CD4-positive, alpha-beta T cell (primary cell): Measurements from ENCODE around the gene KIF18A. TPM values are rescaled to one million over a fixed set of nuclear protein-coding genes. Genes with fewer than 3 reads are reported as not detected.

ENCODE experiments used
- ATAC-seq: fragments of 200-7000 bp; cut with Tn5 transposase; one replicate; pipeline ENCODE4 v1.10.0; 2022; ENCODE audit warnings: mild to moderate bottlenecking; ENCODE audit not compliant: poor library complexity
- CTCF ChIA-PET: fragments of 350-600 bp; sonication (Branson Sonifier 250); formaldehyde crosslinking; loops from one replicate; lab custom pipeline; 2021; ENCODE audit warnings: antibody characterized with exemption, inconsistent platforms; lab: Charles Lee
- POLR2A ChIA-PET: fragments of 350-600 bp; sonication (Branson Sonifier 250); formaldehyde crosslinking; loops from one replicate; lab custom pipeline; 2021; ENCODE audit warnings: antibody characterized with exemption, inconsistent platforms; lab: Charles Lee
- DNase-seq, 14 experiments: peaks; one replicate each; pipeline ENCODE4 v3.0.0-alpha.2; 2013 to 2020; ENCODE audit warnings: mixed read lengths in 2 of 14
- H3K27ac ChIP-seq, 2 donors: one replicate each; pipeline versions ENCODE4 v1.5.1 to v1.7.0; 2013; ENCODE audit warnings: low read length in 2 of 2, low read depth in 1 of 2, mild to moderate bottlenecking in 1 of 2
- H3K27me3 ChIP-seq, 2 experiments: 1 replicate in 1 of 2; 2 replicates in 1 of 2; pipeline versions ENCODE4 v1.6.1 to v1.7.0; 2013; ENCODE audit warnings: low read length in 2 of 2, control low read depth in 1 of 2, mild to moderate bottlenecking in 1 of 2, moderate library complexity in 1 of 2; ENCODE audit not compliant: insufficient read depth in 2 of 2, control insufficient read depth in 1 of 2
- H3K36me3 ChIP-seq: one replicate; pipeline ENCODE4 v1.6.1; 2013; ENCODE audit warnings: low read length, control low read depth; ENCODE audit not compliant: insufficient read depth
- H3K4me1 ChIP-seq: one replicate; pipeline ENCODE4 v1.6.1; 2013; ENCODE audit warnings: low read length, control low read depth; ENCODE audit not compliant: insufficient read depth
- H3K4me3 ChIP-seq: one replicate; pipeline ENCODE4 v1.5.1; 2013; ENCODE audit warnings: mild to moderate bottlenecking, low read length, moderate library complexity
- H3K9me3 ChIP-seq, 2 experiments: 1 replicate in 1 of 2; 2 replicates in 1 of 2; pipeline versions ENCODE4 v1.6.1 to v1.7.0; 2013; ENCODE audit warnings: low read length in 2 of 2, mild to moderate bottlenecking in 2 of 2, control low read depth in 1 of 2, moderate library complexity in 1 of 2; ENCODE audit not compliant: control insufficient read depth in 1 of 2, insufficient read depth in 1 of 2
- H3K27ac Mint-ChIP-seq: one replicate; pipeline ENCODE4 v1.8.0; 2020; ENCODE audit warnings: mixed read lengths
- H3K27me3 Mint-ChIP-seq: one replicate; pipeline ENCODE4 v1.8.0; 2021; ENCODE audit warnings: mixed read lengths
- H3K36me3 Mint-ChIP-seq: one replicate; pipeline ENCODE4 v1.8.0; 2021; ENCODE audit warnings: low read depth, mixed read lengths
- H3K4me1 Mint-ChIP-seq: one replicate; pipeline ENCODE4 v1.8.0; 2021; ENCODE audit warnings: low read depth, mixed read lengths
- H3K4me3 Mint-ChIP-seq: one replicate; pipeline ENCODE4 v1.8.0; 2020; ENCODE audit warnings: mild to moderate bottlenecking, mixed read lengths
- H3K9me3 Mint-ChIP-seq: one replicate; pipeline ENCODE4 v1.8.0; 2020; ENCODE audit warnings: mixed read lengths
- intact Hi-C, 2 experiments: fragments of 100-400 bp; cut with DNase I in 1 of 2; cut with micrococcal nuclease in 1 of 2; formaldehyde crosslinking; loops; one replicate each; pipeline versions ENCODE4 v1.15.1 to v1.9.0; 2023 to 2025; cut with DNase I, micrococcal nuclease
- total RNA-seq, 174 experiments: library from RNA in 2 of 174; stranded (reverse) in 2 of 174; gene quantifications; one replicate each; pipeline ENCODE4 v1.2.3 and lab custom pipeline; 2021 to 2026
- TF ChIP-seq, protein P1 (sequence below): fragments of 200-600 bp; IDR thresholded peaks from one replicate; pipeline ENCODE4 v1.8.0; 2022; ENCODE audit warnings: antibody characterized with exemption, mild to moderate bottlenecking

The KIF18A gene
- total RNA-seq, 2 experiments from 2014 or later = 3.4 to 5.3 TPM

DNA sequence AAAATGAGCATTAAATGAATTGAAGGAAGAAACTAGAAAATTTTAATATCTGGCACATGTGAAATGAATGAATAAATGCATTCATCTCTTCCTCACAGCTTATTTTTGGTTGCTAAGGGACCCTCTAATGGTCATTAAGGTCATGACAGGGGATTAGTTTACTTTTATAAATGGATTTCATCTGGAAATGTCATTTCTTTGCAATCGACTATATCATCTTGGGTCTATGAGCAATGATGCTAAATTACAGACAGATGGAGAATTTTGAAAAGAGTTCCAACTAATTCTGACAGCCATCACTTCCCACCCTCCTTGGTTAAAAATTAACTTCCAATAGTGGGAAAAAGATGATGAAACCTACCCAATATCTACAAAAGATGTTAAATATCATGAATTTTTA is 98.0 kb downstream of the KIF18A start:
- Histone ChIP-seq H3K27ac (no peak overlapping the region), H3K4me1 (no peaks in the 10 kb centered on the region), H3K36me3 (no peaks in the 10 kb centered on the region), H3K9me3 (peaks cover 0 to 5% of the 10 kb centered on the region in 2 experiments), H3K27me3 (no peaks in the 10 kb centered on the region), H3K4me3 (no peak overlapping the region)
- Mint-ChIP-seq H3K27me3 (no peaks in the 10 kb centered on the region), H3K27ac (no peak overlapping the region), H3K36me3 (no peaks in the 10 kb centered on the region), H3K4me1 (no peaks in the 10 kb centered on the region), H3K4me3 (no peak overlapping the region), H3K9me3 (no peaks in the 10 kb centered on the region)
- CTCF ChIA-PET = no interaction called here
- TF ChIP-seq, protein P1, sequence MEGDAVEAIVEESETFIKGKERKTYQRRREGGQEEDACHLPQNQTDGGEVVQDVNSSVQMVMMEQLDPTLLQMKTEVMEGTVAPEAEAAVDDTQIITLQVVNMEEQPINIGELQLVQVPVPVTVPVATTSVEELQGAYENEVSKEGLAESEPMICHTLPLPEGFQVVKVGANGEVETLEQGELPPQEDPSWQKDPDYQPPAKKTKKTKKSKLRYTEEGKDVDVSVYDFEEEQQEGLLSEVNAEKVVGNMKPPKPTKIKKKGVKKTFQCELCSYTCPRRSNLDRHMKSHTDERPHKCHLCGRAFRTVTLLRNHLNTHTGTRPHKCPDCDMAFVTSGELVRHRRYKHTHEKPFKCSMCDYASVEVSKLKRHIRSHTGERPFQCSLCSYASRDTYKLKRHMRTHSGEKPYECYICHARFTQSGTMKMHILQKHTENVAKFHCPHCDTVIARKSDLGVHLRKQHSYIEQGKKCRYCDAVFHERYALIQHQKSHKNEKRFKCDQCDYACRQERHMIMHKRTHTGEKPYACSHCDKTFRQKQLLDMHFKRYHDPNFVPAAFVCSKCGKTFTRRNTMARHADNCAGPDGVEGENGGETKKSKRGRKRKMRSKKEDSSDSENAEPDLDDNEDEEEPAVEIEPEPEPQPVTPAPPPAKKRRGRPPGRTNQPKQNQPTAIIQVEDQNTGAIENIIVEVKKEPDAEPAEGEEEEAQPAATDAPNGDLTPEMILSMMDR = no peak
- POLR2A ChIA-PET = no interaction called here
- no peak for DNase-seq
- no peak for ATAC-seq
- intact Hi-C loops = no loop called here

DNA sequence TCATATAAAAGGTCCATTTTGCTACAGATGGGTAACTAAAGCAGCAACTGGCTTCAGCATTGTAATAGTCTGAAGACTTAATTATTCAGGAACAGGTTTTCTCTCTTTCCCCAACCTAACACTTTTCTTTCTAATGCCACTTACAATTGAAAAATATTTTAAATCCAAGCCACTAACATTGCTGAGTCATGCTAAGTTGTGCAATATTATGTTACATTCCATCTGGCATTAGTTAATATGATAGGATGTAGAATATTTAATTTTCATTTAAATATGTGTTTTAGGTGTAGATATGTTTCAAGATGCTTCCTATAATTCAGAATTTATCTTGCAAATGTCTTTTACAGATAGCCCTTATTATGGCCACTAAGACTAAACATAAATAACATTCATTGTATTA is 98.6 kb downstream of the KIF18A start:
- Mint-ChIP-seq H3K4me1 (no peaks in the 10 kb centered on the region), H3K27me3 (no peaks in the 10 kb centered on the region), H3K36me3 (no peaks in the 10 kb centered on the region), H3K27ac (no peak overlapping the region), H3K9me3 (no peaks in the 10 kb centered on the region), H3K4me3 (no peak overlapping the region)
- no peak for DNase-seq
- ChIA-PET CTCF (no interaction called here), POLR2A (no interaction called here)
- Histone ChIP-seq H3K27ac (no peak overlapping the region), H3K4me1 (no peaks in the 10 kb centered on the region), H3K27me3 (no peaks in the 10 kb centered on the region), H3K36me3 (no peaks in the 10 kb centered on the region), H3K4me3 (no peak overlapping the region), H3K9me3 (peaks cover 0 to 5% of the 10 kb centered on the region in 2 experiments)
- no peak for ATAC-seq
- TF ChIP-seq, protein P1 = no peak
- intact Hi-C loops = no loop called here

DNA sequence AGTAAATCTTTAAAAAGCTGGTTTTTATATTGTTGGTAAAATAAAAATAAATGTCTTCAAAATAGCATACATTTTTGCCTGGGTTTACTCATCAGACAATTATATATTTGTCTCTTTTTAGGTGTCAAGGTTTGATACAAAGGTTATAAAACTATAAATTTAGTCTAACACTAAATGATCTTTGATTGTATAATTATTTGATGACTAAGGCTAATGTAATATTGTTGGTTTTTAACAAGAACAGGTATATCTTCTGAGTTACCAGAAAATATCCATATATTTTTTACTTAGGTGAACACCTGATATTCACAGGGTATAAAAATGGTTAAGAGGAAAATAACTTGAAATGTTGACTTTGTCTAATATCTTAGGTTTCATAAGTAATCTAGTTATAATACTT is 104.3 kb downstream of the KIF18A start:
- no peak overlapping the region for H3K4me3 ChIP-seq
- no peaks in the 10 kb centered on the region for H3K36me3 ChIP-seq
- H3K27me3 ChIP-seq = no peaks in the 10 kb centered on the region
- H3K4me3 Mint-ChIP-seq = no peak overlapping the region
- POLR2A ChIA-PET = no interaction called here
- H3K4me1 ChIP-seq = no peaks in the 10 kb centered on the region
- peaks cover 9 to 23% of the 10 kb centered on the region in 2 experiments for H3K9me3 ChIP-seq
- peaks cover 16% of the 10 kb centered on the region for H3K9me3 Mint-ChIP-seq
- H3K27me3 Mint-ChIP-seq = no peaks in the 10 kb centered on the region
- no peaks in the 10 kb centered on the region for H3K4me1 Mint-ChIP-seq
- intact Hi-C loops = no loop called here
- CTCF ChIA-PET = no interaction called here
- no peak overlapping the region for H3K27ac ChIP-seq
- peaks cover 13% of the 10 kb centered on the region for H3K36me3 Mint-ChIP-seq
- DNase-seq (no peak), ATAC-seq (no peak)
- TF ChIP-seq, protein P1 = no peak
- H3K27ac Mint-ChIP-seq = no peak overlapping the region
